GM18498 (cell line): ENCODE measurements around the gene PHF21B.
"Not testable (repeated sequence)": the region's sequence is repeated elsewhere in the genome, so short reads cannot be mapped to it uniquely, and the experiment has no call there.

Experiments
- ATAC-seq: cut with Tn5 transposase; IDR thresholded peaks from one replicate; pipeline ENCODE4 v1.9.1; 2021; ENCODE audit warnings: mild to moderate bottlenecking, moderate library complexity; ENCODE audit not compliant: unreplicated experiment

PHF21B gene

DNA sequence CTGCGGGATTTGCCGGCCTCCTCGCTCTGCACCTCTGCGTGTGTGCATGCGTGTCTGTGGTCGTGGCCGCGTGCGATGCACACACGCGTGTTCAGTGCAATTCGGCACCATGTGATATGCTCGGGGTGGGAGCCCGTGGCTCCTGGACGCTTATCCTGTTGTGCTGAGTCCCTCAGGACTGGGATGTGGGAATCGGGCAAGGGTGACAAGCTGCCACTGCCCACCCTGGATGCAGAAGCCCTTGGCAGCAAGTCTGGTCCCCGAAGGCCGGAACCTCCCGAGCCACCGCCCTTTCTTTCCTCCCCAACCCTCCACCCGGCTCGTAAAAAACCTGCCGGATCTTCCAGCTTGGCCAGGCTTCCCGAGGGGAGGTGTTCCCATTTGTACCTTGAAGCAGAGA is 128.2 kb downstream of the PHF21B start:
- no peak for ATAC-seq

DNA sequence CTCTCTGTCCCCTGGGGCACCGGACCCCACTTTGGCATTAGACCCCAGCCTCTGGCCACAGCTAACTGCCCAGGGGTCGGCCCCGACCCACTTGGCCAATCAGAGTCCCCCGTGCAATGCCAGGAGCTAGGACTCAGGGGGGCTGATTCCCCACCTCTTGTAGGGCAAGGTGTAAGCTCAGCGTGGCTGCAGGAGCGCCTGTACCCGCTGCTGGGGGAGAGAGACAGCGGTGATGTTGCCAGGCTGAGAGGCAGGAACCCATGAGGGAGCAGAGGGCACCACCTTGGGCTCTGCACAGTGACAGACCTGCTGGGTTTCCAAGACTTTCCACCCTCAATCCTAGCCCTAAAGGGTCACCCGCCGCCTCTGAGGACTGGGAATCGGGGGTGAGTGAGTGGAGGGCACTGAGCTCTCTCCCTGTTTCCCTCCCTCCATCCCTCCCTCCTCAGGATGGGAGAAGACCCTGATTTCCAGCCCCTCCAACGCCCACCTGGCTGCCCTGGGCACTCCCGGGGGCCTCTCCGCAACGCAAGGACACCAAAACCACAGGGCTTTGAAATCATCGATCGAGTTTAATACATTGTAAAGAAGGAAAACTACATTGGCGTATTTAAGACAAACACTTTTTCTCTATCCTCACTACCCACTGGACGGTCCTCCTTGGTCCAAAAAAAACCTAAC is 129.1 kb downstream of the PHF21B start:
- ATAC-seq: no peak

DNA sequence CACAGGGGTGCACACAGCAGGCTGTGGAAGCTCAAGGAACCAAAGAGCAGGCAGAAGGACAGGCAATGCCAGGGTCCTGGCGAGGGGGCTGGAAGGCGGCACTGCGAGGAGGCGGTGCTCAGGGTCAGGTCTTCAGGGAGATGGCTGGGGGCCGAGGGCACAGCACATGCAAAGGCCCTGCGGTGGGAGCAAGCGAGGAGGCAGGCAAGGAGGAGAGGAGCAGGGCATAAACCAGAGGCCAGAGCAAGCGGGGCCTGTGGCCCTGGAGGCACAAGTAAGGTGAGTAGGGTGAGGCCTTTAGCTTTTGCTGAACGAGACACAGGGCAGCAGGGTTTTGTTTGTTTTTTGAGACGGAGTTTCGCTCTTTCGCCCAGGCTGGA is 130.5 kb downstream of the PHF21B start:
- ATAC-seq: no peak

DNA sequence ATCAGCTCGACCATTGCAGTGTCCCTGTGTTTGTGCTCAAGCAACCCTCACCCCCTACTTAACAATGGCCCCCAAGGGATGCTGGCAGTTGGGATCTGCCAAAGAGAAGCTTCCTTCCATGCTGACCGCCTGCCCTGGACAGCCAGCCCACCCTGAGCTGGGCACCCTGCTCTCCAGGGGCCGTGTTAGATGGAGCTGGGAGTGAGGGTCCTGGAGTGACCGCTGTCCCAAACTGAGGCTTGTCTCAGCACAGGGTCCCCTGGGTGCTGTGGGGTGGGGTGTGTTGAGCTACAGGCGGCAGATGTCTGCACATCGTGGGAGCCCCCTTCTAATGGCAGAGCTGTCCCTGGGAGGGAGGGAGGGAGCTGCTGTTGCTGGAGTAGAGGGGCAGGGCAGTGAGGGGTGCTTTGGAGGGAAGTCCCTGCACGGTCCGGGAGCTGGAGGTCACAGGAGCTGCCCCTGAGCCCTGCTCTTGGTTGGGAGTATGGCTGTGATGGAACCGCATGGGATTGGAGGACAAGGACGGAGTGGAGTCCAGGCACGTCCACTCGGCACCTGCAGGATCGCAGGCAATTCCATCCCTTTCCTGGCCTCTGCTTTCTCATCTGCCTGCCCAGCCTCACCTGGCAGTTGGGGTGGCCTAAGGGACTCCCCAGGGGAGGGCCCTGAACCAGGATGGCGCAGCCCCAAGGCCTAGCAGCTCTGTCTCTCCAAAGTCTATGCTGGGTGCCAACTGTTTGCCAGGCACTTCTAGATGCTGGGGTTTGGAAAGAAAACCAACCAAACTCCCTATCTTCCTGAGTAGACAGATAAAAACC is 131.1 kb downstream of the PHF21B start:
- ATAC-seq: no peak

DNA sequence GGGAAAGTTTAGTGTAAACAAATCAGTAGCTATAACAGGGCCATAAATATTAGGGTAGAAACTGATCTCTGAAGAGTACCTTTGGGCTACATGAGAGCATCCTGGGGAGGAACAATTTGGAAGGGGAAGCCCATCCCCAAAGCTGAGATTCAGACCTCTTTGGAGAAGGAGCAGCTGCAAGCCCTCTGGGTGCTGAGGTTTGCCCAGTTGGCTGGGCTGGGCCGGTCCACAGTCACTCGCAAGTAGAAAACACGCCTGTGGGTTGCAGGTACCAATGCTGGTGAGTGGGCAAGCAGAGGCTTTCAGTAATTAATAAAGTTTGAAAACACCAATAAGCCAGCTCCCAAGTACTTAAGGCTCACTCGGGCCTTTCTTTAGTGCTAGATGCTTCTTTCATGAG is 132.9 kb downstream of the PHF21B start:
- no peak for ATAC-seq

DNA sequence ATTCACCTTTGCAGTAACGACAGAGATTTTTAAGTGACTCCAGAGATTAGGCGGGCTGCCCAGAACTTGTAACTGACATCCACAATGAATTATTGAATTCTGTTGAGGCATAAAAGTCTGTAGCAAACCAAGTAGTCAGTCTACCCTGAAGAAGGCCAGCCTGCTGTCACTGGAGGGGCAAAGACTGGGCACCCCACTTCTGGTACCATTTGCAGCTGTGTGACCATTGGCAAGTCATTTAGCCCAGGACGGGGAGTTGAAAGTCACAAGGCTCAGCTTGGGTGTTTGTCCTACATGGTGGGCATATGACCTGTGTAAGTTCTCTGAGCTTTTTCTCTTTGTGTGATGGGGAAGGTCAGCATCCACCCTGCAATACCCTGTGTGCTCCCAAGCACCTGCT is 138.0 kb downstream of the PHF21B start:
- no peak for ATAC-seq

DNA sequence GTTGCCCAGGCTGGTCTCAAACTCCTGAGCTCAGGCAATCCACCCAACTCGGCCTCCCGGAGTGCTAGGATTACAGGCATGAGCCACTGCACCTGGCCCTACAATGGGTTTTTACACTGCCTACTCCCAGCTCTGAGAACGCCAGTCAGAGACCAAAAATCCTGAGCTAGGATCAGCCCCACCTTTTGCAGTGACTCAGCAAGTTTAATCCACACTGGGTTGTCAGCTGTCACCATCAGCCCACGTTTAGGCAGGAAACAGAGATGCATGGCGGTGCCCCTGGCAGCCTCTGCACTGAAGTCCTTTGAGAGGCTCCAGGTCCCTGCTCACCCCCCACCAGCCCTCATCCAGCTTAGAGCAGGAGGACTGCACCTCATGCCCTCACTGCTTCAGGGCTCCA is 139.8 kb downstream of the PHF21B start:
- no peak for ATAC-seq

DNA sequence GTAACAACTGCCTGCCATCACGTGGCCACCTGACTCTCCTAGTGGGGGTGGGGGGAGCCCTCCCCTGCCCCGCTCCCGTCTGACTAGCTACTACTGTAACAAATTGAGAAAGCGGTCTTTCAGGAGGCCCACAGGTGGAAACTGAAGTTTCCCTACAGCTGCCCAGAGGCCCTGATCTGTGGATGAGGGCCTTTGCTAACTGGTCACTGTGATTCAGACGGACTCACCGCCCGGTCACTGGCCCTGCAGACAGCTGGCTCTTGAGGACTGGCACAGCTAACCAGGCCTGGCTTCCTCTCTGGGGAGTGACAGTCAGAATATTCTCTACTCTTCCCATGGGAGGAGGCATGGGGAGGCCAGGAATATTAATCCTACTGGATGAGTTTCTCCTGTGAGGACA is 140.6 kb downstream of the PHF21B start:
- ATAC-seq: no peak

DNA sequence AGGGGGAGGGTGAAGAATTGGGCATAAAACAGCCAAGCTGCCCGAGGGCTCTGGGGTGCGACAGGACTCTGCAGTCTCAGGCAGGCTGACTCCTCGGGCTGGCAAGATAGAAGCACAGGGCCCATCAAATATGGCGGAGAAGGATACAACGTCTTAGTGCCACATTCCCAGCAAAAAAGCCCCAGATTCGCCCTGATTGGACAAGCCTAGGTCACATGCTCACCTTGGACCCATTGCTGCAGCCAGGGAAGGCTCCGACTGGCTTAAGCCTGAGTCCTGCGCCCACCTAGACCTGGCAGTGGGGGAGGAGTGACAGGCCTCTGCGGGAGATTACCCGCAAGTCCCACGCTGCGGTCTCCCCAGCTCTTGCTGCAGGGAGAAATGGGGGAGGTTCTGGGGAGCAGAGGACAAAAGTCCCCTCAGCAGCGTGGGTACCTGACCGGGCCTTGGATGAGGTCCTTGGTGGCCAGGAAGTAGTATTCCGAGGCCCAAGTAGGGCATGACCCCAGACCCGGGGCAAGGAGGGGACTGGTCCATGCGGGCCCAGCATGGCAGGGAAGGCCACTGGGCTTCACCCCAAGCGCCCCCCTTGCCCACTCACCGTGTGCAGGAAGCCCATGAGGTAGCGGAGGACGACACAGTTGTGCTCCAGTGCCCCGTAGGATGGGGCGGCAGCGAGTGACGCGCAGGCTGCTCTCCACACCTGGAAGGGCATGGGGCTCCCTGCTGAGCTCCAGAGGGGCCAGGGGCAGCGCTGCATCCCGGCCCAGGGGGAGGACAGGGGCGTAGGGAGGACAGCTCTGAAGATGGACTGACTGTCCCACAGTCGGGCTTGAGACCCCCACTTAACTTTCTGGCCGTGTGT is 144.4 kb downstream of the PHF21B start:
- no peak for ATAC-seq

DNA sequence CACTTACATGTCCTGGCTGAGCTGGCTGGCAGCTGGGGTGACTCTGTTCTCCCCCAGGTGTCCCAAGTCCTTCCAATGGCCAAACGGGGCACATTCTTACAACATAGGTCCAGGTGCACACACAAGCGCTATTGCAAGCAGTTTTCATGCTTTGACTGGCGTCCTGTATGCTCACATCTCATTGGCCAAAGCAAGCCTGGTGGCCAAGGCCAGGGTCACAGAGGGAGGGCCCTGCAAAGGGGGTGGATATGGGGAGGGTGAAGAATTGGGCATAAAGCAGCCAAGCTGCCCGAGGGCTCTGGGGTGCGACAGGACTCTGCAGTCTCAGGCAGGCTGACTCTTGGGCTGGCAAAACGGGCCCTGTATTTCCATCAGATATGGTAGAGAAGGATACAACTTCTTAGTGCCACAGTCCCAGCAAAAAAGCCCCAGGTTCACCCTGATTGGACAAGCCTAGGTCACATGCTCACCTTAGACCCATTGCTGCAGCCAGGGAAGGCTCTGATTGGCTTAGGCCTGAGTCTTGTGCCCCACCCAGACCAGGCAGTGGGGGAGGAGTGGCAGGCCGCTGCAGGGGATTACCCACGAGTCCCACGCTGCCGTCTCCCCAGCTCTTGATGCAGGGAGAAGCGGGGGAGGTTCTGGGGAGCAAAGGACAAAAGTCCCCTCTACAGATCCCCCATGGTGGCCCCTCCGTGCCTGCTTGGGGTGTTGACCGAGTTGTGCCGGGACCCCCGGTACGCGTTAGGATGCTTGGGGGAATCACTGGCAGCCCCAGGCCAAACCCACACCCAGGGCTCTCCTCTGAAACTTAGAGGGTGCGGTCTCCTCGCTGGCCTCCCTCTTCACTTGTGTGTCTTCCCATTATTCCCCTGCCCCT is 146.6 kb downstream of the PHF21B start:
- ATAC-seq: no peak

DNA sequence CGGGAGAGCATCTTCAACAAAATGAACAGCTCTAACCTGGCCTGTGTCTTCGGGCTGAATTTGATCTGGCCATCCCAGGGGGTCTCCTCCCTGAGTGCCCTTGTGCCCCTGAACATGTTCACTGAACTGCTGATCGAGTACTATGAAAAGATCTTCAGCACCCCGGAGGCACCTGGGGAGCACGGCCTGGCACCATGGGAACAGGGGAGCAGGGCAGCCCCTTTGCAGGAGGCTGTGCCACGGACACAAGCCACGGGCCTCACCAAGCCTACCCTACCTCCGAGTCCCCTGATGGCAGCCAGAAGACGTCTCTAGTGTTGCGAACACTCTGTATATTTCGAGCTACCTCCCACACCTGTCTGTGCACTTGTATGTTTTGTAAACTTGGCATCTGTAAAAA is 147.5 kb downstream of the PHF21B start:
- ATAC-seq: no peak

DNA sequence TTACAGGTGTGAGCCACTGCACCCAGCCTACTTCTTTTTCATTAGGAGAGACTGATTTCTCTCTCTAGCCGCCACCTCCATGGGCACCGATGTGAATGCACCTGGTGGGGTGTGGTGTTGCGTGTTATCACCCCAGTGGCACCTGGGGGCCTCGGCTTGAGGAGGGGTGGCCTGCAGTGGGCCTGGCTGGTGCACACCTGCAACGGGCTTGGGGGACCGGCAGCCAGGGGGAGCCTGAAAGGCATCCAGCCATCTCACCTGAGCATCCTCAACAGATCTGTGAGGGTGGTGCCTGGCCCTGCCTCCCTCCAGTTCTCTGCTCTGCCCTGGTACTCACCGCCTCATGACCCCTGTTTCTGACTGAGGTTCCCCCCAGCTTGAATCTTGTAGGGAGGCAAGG is 148.6 kb downstream of the PHF21B start:
- ATAC-seq: no peak

DNA sequence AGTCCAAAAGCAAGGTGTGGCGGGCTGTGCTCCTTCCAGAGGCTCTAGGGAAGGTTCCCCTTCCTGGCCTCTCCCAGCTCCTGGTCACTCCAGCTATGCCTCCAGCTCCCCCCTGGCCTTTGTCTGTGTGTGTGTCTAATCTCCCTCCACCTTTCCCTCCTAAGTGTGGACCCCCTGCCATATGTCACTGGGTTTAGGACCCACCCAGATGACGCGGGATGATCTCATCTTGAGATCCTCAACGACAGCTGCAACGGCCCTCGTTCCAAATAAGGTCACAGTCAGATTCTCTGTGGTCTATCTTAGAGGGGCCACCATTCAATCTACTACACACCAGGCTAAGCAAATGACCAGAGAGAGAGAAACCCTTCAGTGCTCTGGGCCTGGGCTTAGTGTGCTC is 149.5 kb downstream of the PHF21B start:
- no peak for ATAC-seq

DNA sequence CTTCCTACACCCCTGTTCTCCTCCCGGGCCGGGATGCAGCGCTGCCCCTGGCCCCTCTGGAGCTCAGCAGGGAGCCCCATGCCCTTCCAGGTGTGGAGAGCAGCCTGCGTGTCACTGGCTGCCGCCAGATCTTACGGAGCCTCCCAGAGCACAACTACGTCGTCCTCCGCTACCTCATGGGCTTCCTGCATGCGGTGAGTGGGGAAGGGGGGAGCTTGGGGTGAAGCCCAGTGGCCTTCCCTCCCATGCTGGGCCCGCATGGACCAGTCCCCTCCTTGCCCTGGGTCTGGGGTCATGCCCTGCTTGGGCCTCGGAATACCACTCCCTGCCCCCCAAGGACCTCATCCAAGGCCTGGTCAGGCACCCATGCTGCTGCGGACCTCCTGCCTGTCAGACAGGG is 150.2 kb downstream of the PHF21B start:
- no peak for ATAC-seq

DNA sequence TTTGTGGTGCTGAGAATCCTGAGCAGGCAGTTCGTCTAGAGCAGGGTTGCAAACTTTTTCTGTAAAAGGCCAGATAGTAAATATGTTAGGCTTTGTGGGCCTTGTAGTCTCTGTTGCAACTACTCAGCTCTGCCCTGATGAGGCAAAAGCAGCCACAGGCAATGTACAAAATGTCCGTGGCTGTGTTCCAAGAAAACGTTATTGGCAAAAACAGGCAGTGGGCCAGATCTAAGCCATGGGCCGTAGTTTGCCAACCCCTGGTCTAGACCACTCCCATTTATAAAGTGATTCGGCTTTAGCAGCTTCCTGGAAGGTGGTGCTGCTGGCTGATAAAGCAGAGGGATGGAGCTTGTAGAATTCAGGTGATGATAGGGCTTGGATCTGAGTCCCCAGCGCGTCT is 151.0 kb downstream of the PHF21B start:
- ATAC-seq: not testable (repeated sequence)

DNA sequence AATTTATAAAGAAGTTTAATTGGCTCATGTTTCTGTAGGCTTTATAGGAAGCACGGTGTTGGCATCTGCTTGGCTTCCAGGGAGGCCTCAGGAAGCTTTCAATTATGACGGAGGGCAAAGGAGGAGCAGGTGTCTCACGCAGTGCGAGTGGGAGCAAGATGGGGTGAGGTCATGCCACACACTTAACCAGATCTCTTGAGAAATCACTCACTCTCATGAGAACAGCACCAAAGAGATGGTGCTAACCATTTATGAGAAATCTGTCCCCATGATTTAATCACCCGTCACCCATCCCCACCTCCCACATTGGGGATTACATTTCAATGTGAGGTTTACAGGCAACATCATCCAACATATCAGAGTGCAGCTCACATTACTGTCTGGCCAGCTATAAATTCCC is 153.9 kb downstream of the PHF21B start:
- no peak for ATAC-seq

DNA sequence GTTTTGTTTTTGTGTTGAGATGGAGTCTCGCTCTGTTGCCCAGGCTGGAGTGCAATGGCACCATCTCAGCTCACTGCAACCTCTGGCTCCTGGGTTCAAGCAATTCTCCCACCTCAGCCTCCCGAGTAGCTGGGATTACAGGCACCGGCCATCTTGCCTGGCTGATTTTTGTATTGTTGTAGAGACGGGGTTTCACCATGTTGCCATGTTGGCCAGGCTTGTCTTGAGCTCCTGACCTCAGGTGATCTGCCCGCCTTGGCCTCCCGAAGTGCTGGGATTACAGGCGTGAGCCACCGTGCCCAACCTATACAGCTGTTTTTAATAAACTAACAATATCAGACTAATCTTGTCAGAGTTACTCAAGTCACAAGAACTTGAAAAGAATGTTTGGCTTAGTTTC is 155.2 kb downstream of the PHF21B start:
- not testable (repeated sequence) for ATAC-seq

DNA sequence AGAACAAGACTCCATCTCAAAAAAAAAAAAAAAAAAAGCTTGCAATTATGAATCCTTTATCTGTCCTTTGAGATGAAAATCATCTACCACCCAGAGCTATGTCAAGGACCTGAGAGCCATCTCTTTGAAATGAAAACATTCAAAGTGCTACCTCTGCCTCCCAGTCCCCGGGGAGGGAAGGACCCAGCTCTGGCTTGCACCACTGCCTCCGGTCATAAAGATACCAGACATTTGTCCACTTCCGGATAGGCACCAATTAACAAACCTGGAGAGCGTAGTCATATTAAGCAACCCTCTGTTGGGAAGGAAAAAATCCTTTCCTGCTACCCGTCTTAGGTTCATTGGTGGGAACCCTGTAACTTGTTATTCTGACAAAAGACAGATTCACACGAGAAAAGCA is 158.9 kb downstream of the PHF21B start:
- ATAC-seq: no peak

DNA sequence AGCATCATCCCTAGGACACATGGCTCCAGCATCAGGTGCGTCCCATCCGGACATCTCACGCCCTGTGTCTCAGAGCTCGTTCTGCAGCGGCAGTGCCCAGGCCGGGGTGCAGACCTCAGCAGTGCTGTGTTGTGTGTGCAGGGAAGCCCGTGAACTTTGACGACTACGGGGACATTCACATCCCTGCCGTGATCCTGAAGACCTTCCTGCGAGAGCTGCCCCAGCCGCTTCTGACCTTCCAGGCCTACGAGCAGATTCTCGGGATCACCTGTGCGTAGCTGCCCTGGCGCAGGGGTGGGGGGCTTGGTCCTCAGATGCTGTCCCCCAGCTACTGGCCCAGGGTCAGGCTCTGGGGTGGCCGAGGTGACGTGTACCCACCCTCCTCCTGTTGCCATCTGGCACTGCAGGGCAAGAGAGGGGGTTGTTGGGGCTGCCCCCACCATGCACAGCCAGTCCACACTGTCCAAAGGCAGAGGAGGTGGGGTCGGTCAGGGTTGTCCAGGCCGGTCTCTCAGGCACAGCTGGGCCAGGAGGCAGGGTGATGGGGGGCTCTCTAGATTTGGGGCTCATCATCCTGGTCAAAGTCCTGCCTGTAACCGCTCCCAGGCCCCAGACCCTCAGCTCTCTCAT is 160.9 kb downstream of the PHF21B start:
- ATAC-seq: no peak

DNA sequence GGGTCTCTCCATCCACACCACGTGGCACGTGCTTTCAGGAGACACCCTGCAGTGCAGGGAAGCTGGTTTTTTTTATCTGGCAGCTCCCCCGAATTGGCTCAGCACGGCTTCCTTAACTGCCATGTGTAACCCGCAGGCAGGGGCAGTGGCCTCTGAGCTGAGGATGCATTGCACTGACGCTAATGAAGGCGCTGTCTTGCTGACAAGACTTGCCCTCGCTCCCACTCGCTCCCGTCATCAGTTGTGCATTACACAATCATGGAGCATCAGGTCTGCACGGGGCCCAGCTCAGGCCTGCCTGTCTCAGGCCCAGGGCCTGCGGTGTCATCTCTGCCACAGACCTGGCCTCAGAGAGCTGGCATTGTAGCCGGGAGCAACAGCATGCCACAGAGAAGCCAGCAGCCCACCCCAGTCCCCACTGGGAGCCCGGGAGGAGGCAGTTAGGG is 161.5 kb downstream of the PHF21B start:
- no peak for ATAC-seq
